Right atrium auricular region (tissue), 2 donors: ENCODE data around the gene NIPBL. TPM values are rescaled to one million over a fixed set of nuclear protein-coding genes. Genes with fewer than 3 reads are reported as not detected.
"Not testable (repeated sequence)": the region's sequence is repeated elsewhere in the genome, so short reads cannot be mapped to it uniquely, and the experiment has no call there.

Experiments used
- DNase-seq: peaks from one replicate; pipeline ENCODE4 v3.0.0-alpha.2; 2019; ENCODE audit warnings: low spot score
- H3K27ac ChIP-seq, 2 donors: fragments of 200-600 bp; sonication (generic); 1 replicate in 1 of 2; 2 replicates in 1 of 2; pipeline ENCODE4 v1.5.1; 2016 to 2019
- H3K27me3 ChIP-seq, 2 donors: fragments of 200-600 bp; sonication (generic); one replicate each; pipeline versions ENCODE4 v1.5.1 to v1.6.0; 2017 to 2019
- H3K36me3 ChIP-seq: fragments of 200-600 bp; sonication (generic); one replicate; pipeline ENCODE4 v1.5.1; 2016
- H3K4me1 ChIP-seq, 2 donors: fragments of 200-600 bp; sonication (generic); one replicate each; pipeline versions ENCODE4 v1.5.1 to v1.6.0; 2017 to 2019
- H3K4me3 ChIP-seq, 2 donors: fragments of 200-600 bp; sonication (generic); 1 replicate in 1 of 2; 2 replicates in 1 of 2; pipeline ENCODE4 v1.5.1; 2017 to 2019; ENCODE audit warnings: mild to moderate bottlenecking in 1 of 2, moderate library complexity in 1 of 2
- H3K9me3 ChIP-seq, 2 donors: fragments of 200-600 bp; sonication (generic); one replicate each; pipeline ENCODE4 v1.5.1; 2019
- total RNA-seq, 2 donors: library from RNA; depleted of rRNA; stranded (reverse); fragments of >200 nt; gene quantifications; one replicate each; pipeline ENCODE4 v1.1.0, GENCODE V29; 2016
- TF ChIP-seq, protein P1 (sequence below), 2 donors: fragments of 200-600 bp; sonication (generic); IDR thresholded peaks; one replicate each; pipeline ENCODE4 v1.5.1; 2019; ENCODE audit warnings: antibody characterized with exemption in 2 of 2

Gene NIPBL
- total RNA-seq, 2 donors from 2014 or later = 32.3 to 43.1 TPM

DNA sequence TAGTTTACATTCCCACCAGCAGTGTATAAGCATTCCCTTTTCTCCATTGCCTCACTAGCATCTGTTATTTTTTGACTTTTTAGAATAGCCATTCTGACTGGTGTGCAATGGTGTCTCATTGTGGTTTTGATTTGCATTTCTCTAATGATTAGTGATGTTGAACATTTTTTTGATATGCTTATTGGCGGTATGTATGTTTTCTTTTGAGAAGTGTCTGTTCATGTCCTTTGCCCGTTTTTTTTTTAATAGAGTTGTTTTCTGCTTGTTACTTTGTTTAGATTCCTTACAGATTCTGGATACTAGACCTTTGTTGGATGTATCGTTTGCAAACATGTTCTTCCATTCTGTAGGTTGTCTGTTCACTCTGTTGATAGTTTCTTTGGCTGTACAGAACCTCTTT lies 25.3 kb downstream of the NIPBL start:
- Histone ChIP-seq H3K9me3 (no peaks in the 10 kb centered on the region), H3K27ac (no peak overlapping the region), H3K36me3 (no peaks in the 10 kb centered on the region), H3K4me1 (peaks cover 0 to 23% of the 10 kb centered on the region in 2 donors), H3K27me3 (no peaks in the 10 kb centered on the region), H3K4me3 (no peak overlapping the region)
- no peak for DNase-seq
- TF ChIP-seq, protein P1, sequence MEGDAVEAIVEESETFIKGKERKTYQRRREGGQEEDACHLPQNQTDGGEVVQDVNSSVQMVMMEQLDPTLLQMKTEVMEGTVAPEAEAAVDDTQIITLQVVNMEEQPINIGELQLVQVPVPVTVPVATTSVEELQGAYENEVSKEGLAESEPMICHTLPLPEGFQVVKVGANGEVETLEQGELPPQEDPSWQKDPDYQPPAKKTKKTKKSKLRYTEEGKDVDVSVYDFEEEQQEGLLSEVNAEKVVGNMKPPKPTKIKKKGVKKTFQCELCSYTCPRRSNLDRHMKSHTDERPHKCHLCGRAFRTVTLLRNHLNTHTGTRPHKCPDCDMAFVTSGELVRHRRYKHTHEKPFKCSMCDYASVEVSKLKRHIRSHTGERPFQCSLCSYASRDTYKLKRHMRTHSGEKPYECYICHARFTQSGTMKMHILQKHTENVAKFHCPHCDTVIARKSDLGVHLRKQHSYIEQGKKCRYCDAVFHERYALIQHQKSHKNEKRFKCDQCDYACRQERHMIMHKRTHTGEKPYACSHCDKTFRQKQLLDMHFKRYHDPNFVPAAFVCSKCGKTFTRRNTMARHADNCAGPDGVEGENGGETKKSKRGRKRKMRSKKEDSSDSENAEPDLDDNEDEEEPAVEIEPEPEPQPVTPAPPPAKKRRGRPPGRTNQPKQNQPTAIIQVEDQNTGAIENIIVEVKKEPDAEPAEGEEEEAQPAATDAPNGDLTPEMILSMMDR (IDR thresholded peaks at IDR 0.05) = no peak

DNA sequence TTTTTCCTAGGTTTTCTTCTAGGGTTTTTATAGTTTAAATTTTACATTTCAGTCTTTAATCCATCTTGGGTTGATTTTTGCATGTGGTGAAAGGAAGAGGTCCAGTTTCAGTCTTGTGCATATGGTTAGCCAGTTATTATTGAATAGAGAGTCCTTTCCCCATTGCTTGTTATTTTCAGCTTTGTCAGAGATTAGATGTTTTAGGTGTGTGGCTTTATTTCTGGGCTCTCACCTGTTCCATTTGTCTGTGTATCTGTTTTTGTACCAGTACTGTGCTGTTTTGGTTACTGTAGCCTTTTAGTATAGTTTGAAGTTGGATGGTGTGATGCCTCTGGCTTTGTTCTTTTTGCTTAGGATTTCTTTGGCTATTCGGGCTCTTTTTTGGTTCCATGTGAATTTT lies 25.8 kb downstream of the NIPBL start:
- no peak for DNase-seq
- TF ChIP-seq, protein P1 (IDR thresholded peaks at IDR 0.05) = no peak
- Histone ChIP-seq H3K36me3 (no peaks in the 10 kb centered on the region), H3K27ac (no peak overlapping the region), H3K4me1 (peaks cover 0 to 18% of the 10 kb centered on the region in 2 donors), H3K27me3 (no peaks in the 10 kb centered on the region), H3K4me3 (no peak overlapping the region), H3K9me3 (no peaks in the 10 kb centered on the region)

DNA sequence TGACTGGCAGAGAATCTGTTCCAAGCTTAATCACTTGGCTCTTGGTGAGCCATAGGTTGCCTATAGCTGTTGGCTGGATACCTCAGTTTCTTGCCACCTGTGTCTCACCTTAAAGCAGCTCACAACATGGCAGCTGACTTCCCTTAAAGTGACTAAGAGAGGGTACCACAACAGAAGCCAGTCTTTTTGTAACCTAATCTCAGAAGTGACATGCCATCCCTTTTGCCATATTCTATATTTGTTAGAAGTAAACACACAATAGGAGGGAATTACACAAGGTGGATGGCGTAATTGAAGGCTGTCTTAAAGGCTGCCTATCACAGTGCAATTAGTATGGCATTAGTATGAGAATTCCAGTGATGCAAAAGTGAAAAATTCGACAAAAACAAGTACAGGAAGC lies 28.1 kb downstream of the NIPBL start:
- H3K9me3 ChIP-seq = no peaks in the 10 kb centered on the region
- H3K4me3 ChIP-seq = no peak overlapping the region
- no peak for DNase-seq
- no peaks in the 10 kb centered on the region for H3K36me3 ChIP-seq
- H3K27me3 ChIP-seq = no peaks in the 10 kb centered on the region
- peaks cover 0 to 17% of the 10 kb centered on the region in 2 donors for H3K4me1 ChIP-seq
- TF ChIP-seq, protein P1 (IDR thresholded peaks at IDR 0.05) = no peak
- H3K27ac ChIP-seq = no peak overlapping the region

DNA sequence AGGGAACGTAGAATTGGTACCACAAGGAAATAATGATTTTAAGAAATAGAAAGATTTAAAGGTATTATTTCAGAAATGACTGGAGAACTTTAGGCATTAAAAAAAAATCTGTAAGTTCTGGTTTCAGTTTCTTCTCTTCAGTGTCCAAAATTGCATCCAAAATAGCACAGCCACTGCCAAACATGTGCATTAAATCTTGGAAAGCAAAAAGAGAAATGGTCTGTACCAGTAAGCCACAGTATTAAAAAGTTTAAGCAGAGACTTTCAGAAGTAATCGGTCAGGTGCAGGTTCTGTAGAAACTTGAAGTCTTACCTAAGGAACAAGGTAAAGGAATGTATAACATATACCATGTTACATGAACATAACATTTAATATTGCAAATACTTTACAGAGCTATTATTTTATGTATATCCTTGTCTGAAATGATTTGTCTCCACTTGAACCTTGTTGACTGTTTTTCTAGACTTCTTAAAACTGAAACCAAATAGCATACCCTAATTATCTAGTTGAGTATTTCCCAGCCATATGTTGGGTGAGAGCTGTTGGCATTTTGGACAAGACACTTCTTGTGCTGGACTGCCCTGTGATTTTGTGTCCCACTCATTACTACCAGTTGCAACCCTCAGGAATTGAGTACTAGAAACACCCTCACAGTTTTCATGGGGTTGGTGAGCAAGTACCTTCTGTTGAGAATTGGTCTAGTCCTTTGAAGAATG lies 32.1 kb downstream of the NIPBL start:
- TF ChIP-seq, protein P1 (IDR thresholded peaks at IDR 0.05) = no peak
- no peak overlapping the region for H3K27ac ChIP-seq
- no peaks in the 10 kb centered on the region for H3K36me3 ChIP-seq
- no peaks in the 10 kb centered on the region for H3K9me3 ChIP-seq
- H3K4me1 ChIP-seq = peaks cover 0 to 21% of the 10 kb centered on the region in 2 donors
- DNase-seq = no peak
- H3K4me3 ChIP-seq = no peak overlapping the region
- H3K27me3 ChIP-seq = no peaks in the 10 kb centered on the region

DNA sequence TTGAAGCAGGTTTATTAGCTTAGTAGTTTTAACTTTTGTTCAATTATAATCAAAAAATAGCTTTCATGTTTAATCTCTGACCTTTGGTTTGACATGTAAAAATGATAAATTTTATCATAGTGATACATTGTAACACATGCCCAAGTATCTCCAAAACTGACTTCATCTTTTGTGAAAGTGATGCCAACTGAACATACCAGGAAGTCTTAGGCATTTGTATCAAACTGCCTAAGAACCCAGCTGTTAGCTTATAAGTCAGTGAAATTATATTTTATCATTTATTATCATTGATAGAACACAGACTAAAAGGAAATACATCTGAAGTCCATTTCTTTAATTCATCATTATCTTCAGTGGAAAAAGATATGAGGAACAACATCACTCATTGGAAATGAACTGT lies 39.1 kb downstream of the NIPBL start:
- H3K4me1 ChIP-seq = peaks cover 0 to 29% of the 10 kb centered on the region in 2 donors
- H3K9me3 ChIP-seq = no peaks in the 10 kb centered on the region
- no peak overlapping the region for H3K4me3 ChIP-seq
- H3K36me3 ChIP-seq = no peaks in the 10 kb centered on the region
- TF ChIP-seq, protein P1 (IDR thresholded peaks at IDR 0.05) = no peak
- DNase-seq = no peak
- H3K27ac ChIP-seq = no peak overlapping the region
- H3K27me3 ChIP-seq = no peaks in the 10 kb centered on the region

DNA sequence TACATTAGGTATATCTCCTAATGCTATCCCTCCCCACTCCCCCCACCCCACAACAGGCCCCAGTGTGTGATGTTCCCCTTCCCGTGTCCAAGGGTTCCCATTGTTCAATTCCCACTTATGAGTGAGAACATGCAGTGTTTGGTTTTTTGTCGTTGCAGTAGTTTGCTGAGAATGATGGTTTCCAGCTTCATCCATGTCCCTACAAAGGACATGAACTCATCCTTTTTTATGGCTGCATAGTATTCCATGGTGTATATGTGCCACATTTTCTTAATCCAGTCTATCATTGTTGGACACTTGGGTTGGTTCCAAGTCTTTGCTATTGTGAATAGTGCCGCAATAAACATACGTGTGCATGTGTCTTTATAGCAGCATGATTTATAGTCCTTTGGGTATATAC lies 40.0 kb downstream of the NIPBL start:
- H3K4me1 ChIP-seq = peaks cover 0 to 22% of the 10 kb centered on the region in 2 donors
- not testable (repeated sequence) for H3K9me3 ChIP-seq, H3K27me3 ChIP-seq, H3K4me3 ChIP-seq, DNase-seq, H3K36me3 ChIP-seq, H3K27ac ChIP-seq

DNA sequence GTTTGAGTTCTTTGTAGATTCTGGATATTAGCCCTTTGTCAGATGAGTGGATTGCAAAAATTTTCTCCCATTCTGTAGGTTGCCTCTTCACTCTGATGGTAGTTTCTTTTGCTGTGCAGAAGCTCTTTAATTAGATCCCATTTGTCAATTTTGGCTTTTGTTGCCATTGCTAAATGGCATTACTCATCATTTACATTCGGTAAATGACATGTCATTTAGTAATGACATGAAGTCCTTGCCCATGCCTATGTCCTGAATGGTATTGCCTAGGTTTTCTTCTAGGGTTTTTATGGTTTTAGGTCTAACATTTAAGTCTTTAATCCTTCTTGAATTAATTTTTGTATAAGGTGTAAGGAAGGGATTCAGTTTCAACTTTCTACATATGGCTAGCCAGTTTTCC lies 40.8 kb downstream of the NIPBL start:
- H3K27ac ChIP-seq, H3K36me3 ChIP-seq, H3K9me3 ChIP-seq, H3K27me3 ChIP-seq, DNase-seq, H3K4me3 ChIP-seq: not testable (repeated sequence)
- peaks cover 0 to 22% of the 10 kb centered on the region in 2 donors for H3K4me1 ChIP-seq
